Upper lobe of left lung (tissue), 4 donors: ENCODE data around the gene TLCD5.

Experiments used
- CTCF ChIP-seq, 6 experiments: fragments of 450-650 bp in 4 of 6; fragments of 200-600 bp in 2 of 6; sonication (generic) in 2 of 6; IDR thresholded peaks; one replicate each; pipeline ENCODE4 v1.5.1; 2016 to 2019; ENCODE audit warnings: antibody characterized with exemption in 6 of 6
- POLR2A ChIP-seq, 4 donors: fragments of 450-650 bp; IDR thresholded peaks; one replicate each; pipeline ENCODE4 v1.5.1; 2016 to 2017; ENCODE audit warnings: antibody characterized with exemption in 4 of 4, mild to moderate bottlenecking in 2 of 4
- POLR2AphosphoS5 ChIP-seq, 2 donors: sonication (generic); formaldehyde crosslinking; IDR thresholded peaks; one replicate each; pipeline ENCODE4 v1.5.1; 2017; ENCODE audit warnings: antibody characterized with exemption in 2 of 2

DNA sequence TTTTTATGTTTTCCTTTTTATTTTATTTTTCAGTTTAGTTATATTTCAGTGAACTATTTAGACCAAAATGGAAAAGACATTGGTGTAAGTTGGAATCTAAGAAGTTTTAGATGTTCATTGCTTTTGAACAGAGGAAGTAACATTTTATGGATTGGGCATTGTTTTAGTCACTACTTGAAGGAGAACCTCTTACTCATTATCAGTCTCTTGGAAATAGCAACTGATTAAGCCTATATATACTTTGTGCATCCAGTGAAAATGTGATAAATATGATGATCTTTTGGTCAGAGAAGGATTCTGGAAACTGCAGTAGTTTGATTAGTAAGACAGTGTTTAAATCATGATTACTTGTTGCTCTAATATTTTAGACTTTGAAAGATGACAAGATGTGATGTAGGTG, 25.5 kb downstream of the TLCD5 start:
- TF ChIP-seq CTCF (IDR thresholded peaks at IDR 0.05): no peak
- no peak for TF ChIP-seq POLR2AphosphoS5 (IDR thresholded peaks at IDR 0.05)
- TF ChIP-seq POLR2A (IDR thresholded peaks at IDR 0.05): no peak
